ENCODE data around the gene MRAP. TPM values are rescaled to one million over a fixed set of nuclear protein-coding genes. Genes with fewer than 3 reads are reported as not detected.

Gene MRAP
- total and polyA plus RNA-seq, 10 of the 15 experiments (the other 5 are each of a cell fraction or from before 2014, with no cell fraction given): 0.34 to 1.2 TPM; not detected in 8

DNA sequence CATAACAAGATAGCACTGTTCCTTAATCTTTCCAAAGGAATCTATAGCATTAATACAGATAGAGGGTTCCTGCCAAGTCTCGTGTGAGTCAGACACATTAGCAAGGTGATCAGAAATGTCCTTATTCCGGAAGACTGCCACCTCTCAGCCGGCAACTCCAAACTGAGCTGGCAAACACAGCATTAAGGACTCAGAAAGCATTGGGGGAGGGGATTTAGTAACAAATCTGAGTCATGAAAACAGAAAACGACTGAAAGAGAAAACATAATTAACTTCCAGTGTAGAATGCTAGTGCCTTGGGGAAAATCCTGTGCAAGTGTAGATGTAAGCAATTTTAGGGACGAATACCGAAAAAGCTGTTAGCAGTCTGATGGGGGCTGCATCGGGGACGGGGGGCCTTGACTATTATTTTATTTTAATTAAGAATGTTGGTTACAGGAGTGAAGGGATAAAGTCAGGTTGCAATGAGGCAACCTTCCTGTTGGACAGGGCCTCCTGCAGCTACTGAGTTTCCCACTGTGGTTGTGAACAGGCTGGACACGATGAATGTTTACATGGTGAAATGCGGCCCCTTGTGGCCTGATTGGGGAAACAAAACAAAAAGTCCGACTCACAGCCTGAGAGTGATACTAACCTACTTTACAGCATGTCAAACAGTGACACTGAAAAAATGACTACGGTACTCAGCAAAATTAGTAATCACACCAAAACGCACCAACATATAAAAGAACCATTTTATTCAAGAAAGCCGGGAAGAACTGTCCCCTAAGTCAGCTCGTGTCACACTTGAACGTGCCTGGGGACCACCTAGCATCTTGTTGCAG, 40.5 kb upstream of the MRAP start:
- POLR2A ChIA-PET: no interaction called here
- CTCF ChIA-PET: interaction anchor here (0.6 to 2.8 kb wide), 15 partner anchors 19 to 634 kb away, joined by 3 to 27 read pairs (median 3); no protein-coding TSS in a partner anchor
- SMC1A ChIA-PET (ENCODE audit: uncharacterized antibody, unreplicated experiment): interaction anchor here (0.9 to 3.7 kb wide), 6 partner anchors 158 to 486 kb away, joined by 3 to 14 read pairs (median 3); no protein-coding TSS in a partner anchor
- in situ Hi-C loops (cut with MboI): loop anchor here (10.0 kb wide), 1 partner anchor 483 kb away; no protein-coding TSS in a partner anchor
- Histone ChIP-seq H3K9ac (ENCODE audit: control insufficient read depth, insufficient read depth, low read length) (no peak overlapping the region), H3K9me3 (replicated peaks; ENCODE audit: control insufficient read depth, insufficient read depth, low read length) (no peaks in the 10 kb centered on the region), H3K27me3 (replicated peaks in 1 of 2; ENCODE audit: control insufficient read depth in 2 of 2, insufficient read depth in 2 of 2, low read length in 1 of 2) (no peaks in the 10 kb centered on the region), H3K4me3 (no peak overlapping the region), H2AFZ (ENCODE audit: control insufficient read depth, low read depth, low read length) (no peak overlapping the region), H3K4me1 (ENCODE audit: control insufficient read depth, insufficient read depth, low read length) (no peaks in the 10 kb centered on the region), H3K4me2 (ENCODE audit: control insufficient read depth, insufficient read depth) (no peak overlapping the region), H3K79me2 (ENCODE audit: control insufficient read depth, insufficient read depth, low read length) (no peaks in the 10 kb centered on the region), H3K36me3 (ENCODE audit: control insufficient read depth in 2 of 2, insufficient read depth in 2 of 2, low read length in 1 of 2) (no peaks in the 10 kb centered on the region), H4K20me1 (ENCODE audit: control insufficient read depth, insufficient read depth) (no peaks in the 10 kb centered on the region), H3K27ac (ENCODE audit: control insufficient read depth, insufficient read depth) (no peak overlapping the region)
- DNase-seq (ENCODE audit: low read depth, low spot score): no peak
- 44% methylated on average over 16 of the region's 16 CpGs for WGBS (ENCODE audit: insufficient coverage, insufficient replicate concordance, low lambda C conversion rate, missing lambda C conversion rate)
- peak; percentile 93 for ATAC-seq
- peak; percentile 93 for FAIRE-seq
- BruUV-seq (replicated peaks): no TSS peak
- RAD21 ChIA-PET (ENCODE audit: unreplicated experiment): interaction anchor here (0.9 to 1.9 kb wide), 6 partner anchors 162 to 485 kb away, joined by 3 to 9 read pairs (median 4); no protein-coding TSS in a partner anchor
- intact Hi-C loops (cut with micrococcal nuclease; ENCODE audit: unreplicated experiment): loop anchor here (1.0 to 10.0 kb wide), 4 partner anchors 183 to 472 kb away; no protein-coding TSS in a partner anchor
- TF ChIP-seq, protein P1, sequence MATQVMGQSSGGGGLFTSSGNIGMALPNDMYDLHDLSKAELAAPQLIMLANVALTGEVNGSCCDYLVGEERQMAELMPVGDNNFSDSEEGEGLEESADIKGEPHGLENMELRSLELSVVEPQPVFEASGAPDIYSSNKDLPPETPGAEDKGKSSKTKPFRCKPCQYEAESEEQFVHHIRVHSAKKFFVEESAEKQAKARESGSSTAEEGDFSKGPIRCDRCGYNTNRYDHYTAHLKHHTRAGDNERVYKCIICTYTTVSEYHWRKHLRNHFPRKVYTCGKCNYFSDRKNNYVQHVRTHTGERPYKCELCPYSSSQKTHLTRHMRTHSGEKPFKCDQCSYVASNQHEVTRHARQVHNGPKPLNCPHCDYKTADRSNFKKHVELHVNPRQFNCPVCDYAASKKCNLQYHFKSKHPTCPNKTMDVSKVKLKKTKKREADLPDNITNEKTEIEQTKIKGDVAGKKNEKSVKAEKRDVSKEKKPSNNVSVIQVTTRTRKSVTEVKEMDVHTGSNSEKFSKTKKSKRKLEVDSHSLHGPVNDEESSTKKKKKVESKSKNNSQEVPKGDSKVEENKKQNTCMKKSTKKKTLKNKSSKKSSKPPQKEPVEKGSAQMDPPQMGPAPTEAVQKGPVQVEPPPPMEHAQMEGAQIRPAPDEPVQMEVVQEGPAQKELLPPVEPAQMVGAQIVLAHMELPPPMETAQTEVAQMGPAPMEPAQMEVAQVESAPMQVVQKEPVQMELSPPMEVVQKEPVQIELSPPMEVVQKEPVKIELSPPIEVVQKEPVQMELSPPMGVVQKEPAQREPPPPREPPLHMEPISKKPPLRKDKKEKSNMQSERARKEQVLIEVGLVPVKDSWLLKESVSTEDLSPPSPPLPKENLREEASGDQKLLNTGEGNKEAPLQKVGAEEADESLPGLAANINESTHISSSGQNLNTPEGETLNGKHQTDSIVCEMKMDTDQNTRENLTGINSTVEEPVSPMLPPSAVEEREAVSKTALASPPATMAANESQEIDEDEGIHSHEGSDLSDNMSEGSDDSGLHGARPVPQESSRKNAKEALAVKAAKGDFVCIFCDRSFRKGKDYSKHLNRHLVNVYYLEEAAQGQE (IDR thresholded peaks at IDR 0.05; ENCODE audit: low read depth, low read length): peak; percentile 40; the same call in 1 of the 2 replicates
- no peak for TF ChIP-seq CBFB (IDR thresholded peaks at IDR 0.05; ENCODE audit: low read depth)
- no peak for TF ChIP-seq GATAD2B (conservative IDR thresholded peaks at IDR 0.05; ENCODE audit: low read depth)
- TF ChIP-seq, protein P2, sequence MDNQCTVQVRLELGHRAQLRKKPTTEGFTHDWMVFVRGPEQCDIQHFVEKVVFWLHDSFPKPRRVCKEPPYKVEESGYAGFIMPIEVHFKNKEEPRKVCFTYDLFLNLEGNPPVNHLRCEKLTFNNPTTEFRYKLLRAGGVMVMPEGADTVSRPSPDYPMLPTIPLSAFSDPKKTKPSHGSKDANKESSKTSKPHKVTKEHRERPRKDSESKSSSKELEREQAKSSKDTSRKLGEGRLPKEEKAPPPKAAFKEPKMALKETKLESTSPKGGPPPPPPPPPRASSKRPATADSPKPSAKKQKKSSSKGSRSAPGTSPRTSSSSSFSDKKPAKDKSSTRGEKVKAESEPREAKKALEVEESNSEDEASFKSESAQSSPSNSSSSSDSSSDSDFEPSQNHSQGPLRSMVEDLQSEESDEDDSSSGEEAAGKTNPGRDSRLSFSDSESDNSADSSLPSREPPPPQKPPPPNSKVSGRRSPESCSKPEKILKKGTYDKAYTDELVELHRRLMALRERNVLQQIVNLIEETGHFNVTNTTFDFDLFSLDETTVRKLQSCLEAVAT (IDR thresholded peaks at IDR 0.05): no peak
- TF ChIP-seq, protein P3, sequence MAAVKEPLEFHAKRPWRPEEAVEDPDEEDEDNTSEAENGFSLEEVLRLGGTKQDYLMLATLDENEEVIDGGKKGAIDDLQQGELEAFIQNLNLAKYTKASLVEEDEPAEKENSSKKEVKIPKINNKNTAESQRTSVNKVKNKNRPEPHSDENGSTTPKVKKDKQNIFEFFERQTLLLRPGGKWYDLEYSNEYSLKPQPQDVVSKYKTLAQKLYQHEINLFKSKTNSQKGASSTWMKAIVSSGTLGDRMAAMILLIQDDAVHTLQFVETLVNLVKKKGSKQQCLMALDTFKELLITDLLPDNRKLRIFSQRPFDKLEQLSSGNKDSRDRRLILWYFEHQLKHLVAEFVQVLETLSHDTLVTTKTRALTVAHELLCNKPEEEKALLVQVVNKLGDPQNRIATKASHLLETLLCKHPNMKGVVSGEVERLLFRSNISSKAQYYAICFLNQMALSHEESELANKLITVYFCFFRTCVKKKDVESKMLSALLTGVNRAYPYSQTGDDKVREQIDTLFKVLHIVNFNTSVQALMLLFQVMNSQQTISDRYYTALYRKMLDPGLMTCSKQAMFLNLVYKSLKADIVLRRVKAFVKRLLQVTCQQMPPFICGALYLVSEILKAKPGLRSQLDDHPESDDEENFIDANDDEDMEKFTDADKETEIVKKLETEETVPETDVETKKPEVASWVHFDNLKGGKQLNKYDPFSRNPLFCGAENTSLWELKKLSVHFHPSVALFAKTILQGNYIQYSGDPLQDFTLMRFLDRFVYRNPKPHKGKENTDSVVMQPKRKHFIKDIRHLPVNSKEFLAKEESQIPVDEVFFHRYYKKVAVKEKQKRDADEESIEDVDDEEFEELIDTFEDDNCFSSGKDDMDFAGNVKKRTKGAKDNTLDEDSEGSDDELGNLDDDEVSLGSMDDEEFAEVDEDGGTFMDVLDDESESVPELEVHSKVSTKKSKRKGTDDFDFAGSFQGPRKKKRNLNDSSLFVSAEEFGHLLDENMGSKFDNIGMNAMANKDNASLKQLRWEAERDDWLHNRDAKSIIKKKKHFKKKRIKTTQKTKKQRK (IDR thresholded peaks at IDR 0.05; ENCODE audit: low read depth, low read length): no peak
- 0 out of 2 replicates have a peak, but pooled peaks have one; percentile 34 for TF ChIP-seq YY1 (IDR thresholded peaks at IDR 0.05; ENCODE audit: low read depth, low read length)
- no peak for TF ChIP-seq SUZ12 (IDR thresholded peaks at IDR 0.05; ENCODE audit: unreplicated experiment)
- no peak for TF ChIP-seq TCF3 (IDR thresholded peaks at IDR 0.05; ENCODE audit: borderline replicate concordance, insufficient read depth, low read depth, low read length)
- peak; percentile 92 for TF ChIP-seq RAD21 (IDR thresholded peaks at IDR 0.05; ENCODE audit: insufficient read depth, low read depth, low read length)
- peak; percentile 55 for TF ChIP-seq RUNX3 (IDR thresholded peaks at IDR 0.05; ENCODE audit: low read length)
- TF ChIP-seq SMC3 (IDR thresholded peaks at IDR 0.05; ENCODE audit: borderline replicate concordance, low read length): peak; percentile 88
- no peak for TF ChIP-seq YBX1 (IDR thresholded peaks at IDR 0.05)
- no peak for TF ChIP-seq SMARCA5 (IDR thresholded peaks at IDR 0.05)
- no peak for TF ChIP-seq HDAC2 (IDR thresholded peaks at IDR 0.05)
- peak; percentile 43; the same call in 1 of the 2 replicates for TF ChIP-seq FOXM1 (IDR thresholded peaks at IDR 0.05; ENCODE audit: low read depth, low read length)
- TF ChIP-seq BCL11A (IDR thresholded peaks at IDR 0.05; ENCODE audit: low read depth, low read length): no peak
